Stimulated activated CD8-positive, alpha-beta memory T cell treated with anti-CD3 and anti-CD28 coated beads, Interleukin-15, amount 100 ng/mL, for 24 hours (primary cell): ENCODE data around the gene SNAP47.

Experiments
- DNase-seq: peaks from one replicate; pipeline ENCODE4 v3.0.0-alpha.2; 2020; ENCODE audit warnings: low read depth

Gene SNAP47

GRCh38 chr1:227785805-227786671 is 50.8 kb downstream of the SNAP47 start:
- no peak for DNase-seq

- no peak for DNase-seq
Measured at GRCh38 chr1:227786673-227787512, 51.7 kb downstream of the SNAP47 start.

GRCh38 chr1:227787513-227788270 is 52.5 kb downstream of the SNAP47 start:
- DNase-seq: peak; percentile 84

- peak; percentile 43 for DNase-seq
Measured at GRCh38 chr1:227788271-227789083, 53.2 kb downstream of the SNAP47 start.

GRCh38 chr1:227789084-227790033 is 54.1 kb downstream of the SNAP47 start:
- no peak for DNase-seq

- no peak for DNase-seq
Measured at GRCh38 chr1:227790034-227790400, 54.8 kb downstream of the SNAP47 start.

- DNase-seq: no peak
Measured at GRCh38 chr1:227790868-227791267, 55.6 kb downstream of the SNAP47 start.

GRCh38 chr1:227791425-227792143 is 56.3 kb downstream of the SNAP47 start:
- no peak for DNase-seq

- DNase-seq: no peak
Measured at GRCh38 chr1:227792216-227793078, 57.2 kb downstream of the SNAP47 start.

GRCh38 chr1:227793079-227793947 is 58.1 kb downstream of the SNAP47 start:
- no peak for DNase-seq

GRCh38 chr1:227793948-227794816 is 58.9 kb downstream of the SNAP47 start:
- DNase-seq: no peak

GRCh38 chr1:227794817-227795192 is 59.6 kb downstream of the SNAP47 start:
- DNase-seq: no peak

- DNase-seq: no peak
Measured at GRCh38 chr1:227795732-227796131, 60.5 kb downstream of the SNAP47 start.

GRCh38 chr1:227796359-227796915 is 61.2 kb downstream of the SNAP47 start:
- no peak for DNase-seq

- no peak for DNase-seq
Measured at GRCh38 chr1:227797144-227797543, 61.9 kb downstream of the SNAP47 start.

- DNase-seq: no peak
Measured at GRCh38 chr1:227797625-227798024, 62.4 kb downstream of the SNAP47 start.
